NOMO-1 (cell line): Measurements from ENCODE around the gene RXRG.

ENCODE experiments used
- DNase-seq, 2 experiments: peaks; one replicate each; lab custom pipeline; 2025; ENCODE audit not compliant: unreplicated experiment in 2 of 2; lab: John Stamatoyannopoulos, UW

Gene RXRG

DNA sequence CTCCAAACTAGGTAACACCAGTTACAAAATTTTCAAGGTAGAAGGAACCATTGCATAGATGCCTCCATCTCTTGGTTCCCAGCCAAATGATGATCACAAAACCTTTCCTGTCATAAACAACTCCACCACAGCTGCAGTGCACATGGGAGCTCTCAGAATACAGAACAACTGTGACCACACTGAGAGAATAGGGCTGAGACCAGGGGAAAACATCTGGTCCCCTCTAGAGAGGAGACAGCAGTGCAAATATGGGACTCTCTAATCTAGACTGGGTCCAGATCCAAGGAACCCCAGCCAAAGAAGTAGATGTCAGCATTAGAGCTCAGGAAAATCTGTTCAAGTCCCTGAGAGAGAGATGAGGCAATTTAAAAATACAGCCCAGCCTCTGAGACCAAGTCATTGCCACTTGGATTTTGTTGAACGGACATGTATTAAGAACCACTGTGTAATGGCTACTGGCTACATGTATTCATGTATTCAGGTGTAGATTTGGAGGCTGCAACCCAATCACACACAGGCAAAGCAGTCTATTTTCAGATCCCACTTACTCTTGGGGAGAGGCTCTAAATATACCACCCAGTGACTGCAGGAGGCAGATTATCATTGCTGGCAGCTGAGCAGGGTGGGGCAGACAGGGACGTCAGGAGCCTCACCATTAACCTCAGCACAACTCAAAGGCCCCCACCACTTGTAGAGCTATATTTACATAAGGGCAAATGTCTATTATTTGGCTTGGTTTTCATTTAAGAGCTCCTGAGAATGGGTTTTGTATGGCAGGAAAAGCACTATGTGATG lies 7.6 kb upstream of the RXRG start:
- DNase-seq = no peak

DNA sequence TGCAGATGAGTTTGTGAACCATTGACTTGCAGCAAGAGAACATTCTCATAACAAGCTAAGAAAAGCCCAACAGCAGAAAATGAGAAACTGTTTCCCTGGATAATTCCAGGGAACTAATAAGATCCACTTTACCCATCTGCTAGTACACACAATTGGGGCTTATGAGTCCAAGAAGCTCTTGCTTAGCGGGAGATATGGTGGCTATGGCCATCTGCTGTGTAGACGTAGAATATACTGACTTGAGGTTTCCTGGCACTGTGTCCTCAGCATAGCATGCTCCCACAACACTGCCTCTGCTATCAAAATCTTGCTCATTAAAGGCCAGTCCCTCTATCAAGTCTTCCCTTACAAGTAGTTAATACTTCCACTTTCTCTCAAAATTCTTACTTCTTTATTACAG lies 6.8 kb upstream of the RXRG start:
- DNase-seq = no peak

DNA sequence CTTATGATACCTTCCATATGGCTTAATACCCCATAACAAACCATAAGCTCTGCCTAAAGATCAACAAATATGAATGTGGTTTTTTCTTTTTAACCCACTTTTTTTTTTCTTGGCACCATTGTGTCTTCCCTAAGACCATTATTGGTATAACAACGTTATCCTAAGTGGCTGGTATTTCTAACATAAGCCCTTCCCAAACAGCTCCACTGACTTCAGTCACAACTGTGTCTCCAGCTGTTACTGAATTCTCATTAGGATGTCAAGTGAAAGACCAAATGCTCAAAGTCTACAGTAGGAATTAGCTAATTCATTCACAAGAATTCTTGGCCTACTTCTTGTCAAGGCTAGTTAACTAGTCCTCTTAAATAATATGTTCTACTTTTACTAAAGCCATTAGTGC lies 4.2 kb upstream of the RXRG start:
- DNase-seq = no peak

DNA sequence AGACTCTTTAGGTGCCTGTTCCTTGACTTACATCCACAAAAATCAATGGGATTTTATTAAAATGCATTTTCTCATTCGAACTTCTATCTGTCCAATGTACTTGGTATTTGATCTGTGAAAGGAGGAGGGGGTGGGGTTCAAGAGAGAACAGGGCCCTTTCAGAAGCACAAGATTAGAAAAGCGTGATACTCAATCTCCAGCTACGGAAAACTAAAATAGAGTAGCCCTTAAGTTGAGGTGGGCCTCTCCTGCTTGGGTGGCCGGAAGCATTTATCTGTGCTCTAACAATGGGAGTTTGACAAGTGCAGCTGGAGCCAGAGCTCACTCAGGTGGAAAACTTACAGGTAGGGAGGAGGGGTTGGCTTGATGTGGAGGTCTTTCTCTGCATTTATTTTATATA lies 462 bp upstream of the RXRG start:
- DNase-seq = no peak

DNA sequence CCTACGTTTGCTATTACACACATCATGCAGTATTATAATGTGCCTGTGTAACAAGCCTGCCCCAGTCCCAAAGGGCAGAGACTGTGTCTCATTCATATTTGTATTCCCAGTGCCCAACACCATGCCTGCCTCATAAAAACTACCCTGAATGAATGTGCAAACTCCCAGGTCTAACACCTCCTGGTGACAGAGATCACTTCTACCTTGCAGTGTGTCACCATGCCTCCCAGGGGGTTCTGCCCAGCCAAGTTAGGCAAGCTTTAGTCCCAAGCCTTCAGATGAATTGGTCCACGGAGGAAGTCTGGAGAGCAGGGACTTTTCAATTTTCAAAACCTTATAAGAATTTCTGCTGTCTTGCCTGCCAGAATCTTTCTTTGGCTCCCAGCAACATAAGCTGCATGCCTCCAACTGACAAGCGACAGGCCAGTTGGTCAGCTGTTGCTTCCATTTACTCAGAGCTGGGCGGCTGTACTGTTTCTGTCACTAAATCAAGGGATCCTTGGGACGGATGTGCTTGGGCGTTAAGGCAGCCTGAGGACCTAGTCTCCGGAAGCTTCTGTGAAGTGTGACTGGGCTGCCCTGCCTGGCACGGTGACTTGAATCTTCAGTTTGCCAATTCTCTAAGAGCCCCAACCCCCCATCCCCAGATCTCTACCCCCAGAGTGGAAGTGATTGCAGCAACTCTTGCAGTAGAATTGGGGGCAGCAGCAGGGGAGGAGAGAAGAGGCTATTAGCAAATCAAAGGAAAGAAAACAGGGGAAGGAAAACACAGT lies 1.2 kb downstream of the RXRG start:
- DNase-seq = peak; percentile 15 to 18

DNA sequence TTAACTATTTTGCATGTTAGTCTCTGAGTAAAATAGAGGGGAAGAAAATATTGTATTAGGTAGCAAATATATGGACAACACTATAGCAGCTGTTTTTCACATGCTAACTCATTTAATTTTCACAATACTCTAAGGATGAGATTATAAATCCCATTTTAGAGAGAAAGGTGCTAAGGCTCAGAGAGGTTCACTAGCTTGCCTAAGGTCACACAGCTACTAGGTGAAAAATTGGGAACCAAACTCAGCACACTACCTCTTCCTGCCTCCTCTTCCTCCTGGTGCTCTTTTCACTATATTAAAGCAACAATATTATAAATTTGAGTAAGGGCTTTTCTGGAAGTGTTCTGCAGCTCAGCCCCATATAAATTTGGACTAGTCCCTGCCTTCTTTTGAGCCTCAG lies 2.3 kb downstream of the RXRG start:
- no peak for DNase-seq

DNA sequence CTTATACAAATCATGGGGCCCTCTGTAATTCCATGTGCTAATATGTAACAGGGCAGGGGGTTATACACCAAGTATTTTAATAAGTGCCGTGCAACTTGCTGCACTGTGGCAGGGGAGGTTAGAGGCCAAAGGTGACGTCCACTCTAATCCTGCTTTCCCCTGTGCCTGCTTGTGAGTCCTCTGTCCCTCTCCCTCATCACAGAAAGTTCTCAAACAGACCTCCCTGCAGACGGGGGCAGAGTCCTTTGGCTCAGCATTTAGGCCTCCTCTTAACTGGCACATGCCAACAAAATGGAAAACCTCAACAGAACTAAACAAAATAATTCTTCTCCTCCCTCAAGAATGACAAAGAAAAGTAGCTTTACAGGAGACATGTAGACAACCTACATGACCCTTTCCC lies 2.9 kb downstream of the RXRG start:
- no peak for DNase-seq

DNA sequence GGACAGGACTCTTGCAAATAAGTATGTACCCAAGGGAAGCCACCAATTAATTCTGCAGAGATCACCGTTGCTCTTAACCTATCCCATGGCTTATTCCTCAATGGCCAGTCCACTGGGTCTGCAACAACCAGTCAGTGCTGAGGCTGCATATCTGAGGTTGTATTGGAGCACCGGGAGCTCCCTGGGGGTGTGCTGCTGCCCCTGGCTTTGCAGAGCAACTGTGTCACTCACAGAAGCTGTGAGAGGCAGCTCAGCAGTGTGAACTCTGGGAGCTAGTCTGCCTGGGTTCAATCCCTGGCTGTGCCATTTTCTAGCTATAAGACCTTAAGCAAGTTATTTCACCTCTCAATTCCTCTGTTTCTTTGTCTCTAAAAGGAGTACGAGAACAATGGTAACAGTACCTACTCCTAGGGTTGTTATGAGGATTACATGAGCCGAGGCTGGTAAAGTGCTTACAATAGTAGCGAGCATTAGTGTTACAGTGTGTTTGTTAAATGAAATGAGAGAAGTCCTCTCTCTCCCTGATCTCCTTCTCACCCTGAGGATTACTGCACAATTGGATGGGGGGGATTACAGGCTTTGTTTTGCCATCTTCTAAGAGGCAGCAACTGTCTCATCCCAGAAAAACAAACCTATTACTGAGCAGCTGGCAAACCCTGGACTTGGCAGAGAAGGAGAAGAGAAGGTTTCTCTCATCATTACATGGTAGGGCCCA lies 3.6 kb downstream of the RXRG start:
- no peak for DNase-seq

DNA sequence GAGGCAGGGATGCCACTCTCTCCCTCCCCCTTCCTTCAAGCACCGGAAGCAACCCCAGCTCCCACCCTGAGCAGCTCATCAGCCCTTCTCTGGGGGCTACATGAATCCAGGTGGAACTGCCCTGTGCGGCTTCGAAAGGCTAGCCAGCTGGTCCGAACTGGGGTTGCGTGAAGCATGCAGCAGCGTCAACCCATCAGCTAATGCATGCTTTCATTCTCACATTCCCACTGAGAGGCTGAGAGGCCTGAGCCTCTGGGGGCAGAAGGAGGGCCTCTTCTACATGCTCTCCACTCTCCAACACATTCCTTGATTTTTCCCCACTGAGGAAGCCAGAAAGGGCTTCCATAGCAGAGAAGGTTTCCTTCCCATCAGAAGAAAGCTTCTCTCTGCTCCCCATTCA lies 5.6 kb downstream of the RXRG start:
- no peak for DNase-seq

DNA sequence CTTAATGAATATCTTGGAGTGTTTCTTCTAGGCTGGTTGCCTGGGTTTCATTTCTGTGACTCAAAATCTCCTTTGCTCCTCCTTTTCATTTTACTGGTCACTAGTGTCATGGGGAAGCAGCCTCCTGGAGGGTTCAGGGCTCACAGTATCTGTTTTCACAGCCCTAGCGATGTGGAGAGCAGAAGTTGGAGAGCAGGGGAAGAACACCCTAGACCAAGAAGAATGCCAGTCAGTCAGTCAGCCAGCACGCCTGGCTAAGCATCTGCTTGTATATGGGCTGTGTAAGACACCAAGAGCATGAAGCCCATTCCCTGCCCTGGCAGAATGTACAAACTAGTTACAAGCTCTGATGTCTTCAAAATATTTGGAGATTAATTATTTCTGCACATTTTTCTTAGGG lies 7.9 kb downstream of the RXRG start:
- DNase-seq = no peak

DNA sequence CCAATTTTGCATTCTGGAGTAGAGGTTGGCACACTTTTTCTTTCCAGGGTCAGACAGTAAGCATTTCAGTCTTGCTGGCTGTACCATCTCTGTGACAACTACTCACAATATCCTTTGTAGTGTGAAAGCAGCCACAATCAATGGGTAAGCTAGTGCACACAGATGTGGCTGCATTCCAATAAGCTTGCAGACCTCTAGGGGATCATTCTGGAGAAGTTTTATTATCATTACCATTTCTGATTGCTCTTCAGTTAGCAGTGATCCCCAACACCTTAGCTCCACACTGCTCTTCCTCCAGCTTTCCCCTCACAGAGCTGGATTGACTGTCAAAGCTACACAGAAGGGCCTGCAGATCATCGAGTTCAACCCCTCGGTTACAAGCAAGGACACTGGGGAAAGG lies 9.1 kb downstream of the RXRG start:
- no peak for DNase-seq

DNA sequence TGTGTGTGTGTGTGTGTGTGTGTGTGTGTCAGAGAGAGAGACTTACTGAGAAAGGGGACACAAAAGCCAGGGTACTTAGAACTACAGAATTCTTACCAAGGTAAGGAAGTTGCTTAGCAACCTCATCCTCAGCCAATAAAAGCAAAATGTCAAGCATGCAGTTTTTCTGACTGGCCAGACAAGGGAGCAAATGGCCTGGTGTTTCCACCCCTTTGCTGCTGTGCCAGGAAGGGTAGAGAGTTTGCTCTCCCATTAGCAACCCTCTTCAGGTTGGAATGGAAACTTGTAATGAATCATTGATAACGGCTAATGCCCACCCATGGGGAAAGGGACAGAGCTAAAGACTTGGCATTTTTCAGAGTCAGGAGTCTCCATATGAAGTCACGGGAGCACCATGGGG lies 10.6 kb downstream of the RXRG start:
- no peak for DNase-seq

DNA sequence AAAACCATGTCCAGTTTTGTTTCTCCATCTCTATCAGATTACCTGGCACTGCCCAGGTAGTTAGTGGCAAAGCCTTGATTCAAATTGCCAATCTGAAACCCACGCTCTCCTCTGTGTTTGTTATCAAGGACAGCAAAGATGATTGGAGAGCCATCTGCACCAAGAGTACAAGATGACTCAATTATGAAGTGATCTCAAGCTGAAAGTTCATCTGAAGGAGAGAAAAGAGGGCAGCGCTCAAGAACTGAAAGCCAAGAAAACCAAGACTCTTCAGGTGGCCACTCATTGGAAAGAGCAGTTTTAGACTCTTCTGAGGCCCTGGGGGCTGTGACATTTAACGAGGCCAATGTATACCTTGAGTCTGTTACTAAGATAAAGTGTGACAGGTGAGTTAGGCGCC lies 13.8 kb downstream of the RXRG start:
- no peak for DNase-seq

DNA sequence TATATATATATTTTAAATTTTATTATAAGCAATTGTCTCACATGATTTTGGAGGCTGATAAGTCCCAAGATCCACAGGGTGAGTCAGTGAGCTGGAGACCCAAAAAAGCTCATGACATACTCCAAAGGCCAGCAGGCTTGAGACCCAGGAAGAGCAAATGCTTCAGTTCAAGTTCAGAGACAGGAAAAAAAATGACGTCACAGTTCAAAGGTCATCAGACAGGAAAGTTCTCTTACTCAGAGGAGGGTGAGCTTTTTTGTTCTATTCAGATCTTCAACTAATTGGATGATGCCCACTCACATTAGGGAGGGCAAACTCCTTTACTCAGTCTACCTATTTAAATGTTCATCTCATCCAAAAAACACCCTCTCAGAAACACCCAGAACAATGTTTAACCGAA lies 18.2 kb downstream of the RXRG start:
- DNase-seq = peak in 1 of 2 experiments; percentile 1

DNA sequence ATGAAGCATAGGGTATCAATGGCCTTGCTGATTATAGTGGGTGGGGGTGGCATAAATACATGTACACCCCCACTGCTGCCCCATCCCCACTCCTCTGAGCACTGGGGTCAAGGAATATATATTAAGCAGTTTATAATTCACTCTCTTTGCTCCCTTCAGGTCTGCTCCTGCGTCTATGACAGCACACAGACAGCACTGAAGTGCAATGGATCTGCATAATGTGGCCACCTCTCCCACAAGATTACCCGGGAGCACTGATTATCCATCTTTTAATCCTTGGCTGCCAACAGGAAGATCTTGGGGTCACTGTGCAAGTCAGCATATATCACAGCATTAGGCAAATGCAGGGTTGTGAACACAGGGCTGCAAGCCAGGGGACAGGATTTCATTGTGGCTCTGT lies 19.3 kb downstream of the RXRG start:
- DNase-seq = no peak

DNA sequence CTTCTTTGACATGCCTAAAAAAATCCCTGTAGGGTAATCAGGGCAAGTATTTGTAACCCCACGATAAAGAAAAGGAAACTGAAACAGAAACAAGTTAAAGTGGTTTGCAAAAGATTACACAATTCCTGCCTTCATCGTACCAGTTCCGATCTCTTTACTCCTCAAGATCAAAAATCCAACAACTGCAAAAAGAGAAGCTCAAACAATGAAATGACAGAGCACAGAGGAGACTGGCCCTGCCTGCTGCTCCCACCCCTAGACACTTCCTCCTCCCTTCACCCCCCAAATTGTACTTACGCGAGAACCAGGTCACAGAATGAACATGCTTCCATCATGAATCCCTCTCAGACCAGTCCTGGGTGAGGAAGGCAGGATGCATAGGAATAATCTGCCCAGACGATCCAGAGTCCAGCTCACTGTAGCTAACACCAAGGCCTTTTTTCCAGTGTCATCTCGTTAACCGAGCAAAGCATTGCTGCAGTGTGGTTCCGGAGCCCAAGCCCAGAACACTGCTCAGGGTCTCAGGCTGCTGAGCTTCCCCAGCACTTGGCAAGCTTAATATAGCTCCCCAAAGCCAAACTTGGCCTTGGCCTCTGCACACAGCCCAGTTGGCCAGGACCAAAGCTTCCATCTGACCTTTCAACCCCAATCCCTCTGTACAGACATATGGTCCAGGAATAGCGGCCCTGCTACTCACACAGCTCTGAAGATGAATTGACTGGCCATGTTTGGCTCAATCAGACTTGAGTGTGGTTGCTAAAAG lies 20.3 kb downstream of the RXRG start:
- peak; percentile 71 to 86 for DNase-seq

DNA sequence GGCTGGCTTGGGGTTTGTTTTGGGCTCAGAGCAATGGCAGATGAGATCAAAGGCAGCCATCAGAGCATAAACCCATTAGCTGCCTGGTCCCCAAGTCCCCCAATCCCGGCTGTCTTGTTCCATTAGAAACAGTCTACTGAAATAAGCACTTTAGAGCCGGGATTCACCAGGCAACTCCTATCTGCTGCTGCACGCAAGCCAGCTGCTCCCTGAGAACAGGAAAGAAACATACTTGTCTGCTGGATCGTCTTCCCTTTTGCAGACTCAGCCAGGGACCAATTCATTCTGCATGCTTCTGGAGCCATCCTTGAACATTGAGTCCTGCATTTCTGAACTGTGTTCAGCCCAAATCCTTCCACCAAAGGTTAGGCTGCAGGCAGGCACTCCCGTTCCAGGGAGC lies 21.8 kb downstream of the RXRG start:
- DNase-seq = no peak

DNA sequence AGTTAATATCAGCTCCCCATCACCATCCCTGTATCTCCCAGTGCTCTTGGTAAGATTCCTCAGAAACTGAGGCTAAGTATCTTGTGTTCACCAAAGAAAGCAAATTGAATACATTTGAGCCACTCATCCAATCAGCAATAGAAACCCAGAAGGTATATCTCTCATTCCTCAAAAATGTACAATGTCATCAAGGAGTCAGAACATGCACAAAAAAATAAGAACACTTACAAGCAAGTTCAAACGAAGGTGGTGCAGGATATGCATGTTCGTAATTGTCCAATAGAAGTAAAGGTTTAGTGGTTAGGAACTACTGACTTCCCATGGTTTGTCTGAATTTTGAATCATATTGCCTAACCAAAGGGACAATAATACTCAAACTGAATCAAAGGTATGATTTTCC lies 24.3 kb downstream of the RXRG start:
- no peak for DNase-seq

DNA sequence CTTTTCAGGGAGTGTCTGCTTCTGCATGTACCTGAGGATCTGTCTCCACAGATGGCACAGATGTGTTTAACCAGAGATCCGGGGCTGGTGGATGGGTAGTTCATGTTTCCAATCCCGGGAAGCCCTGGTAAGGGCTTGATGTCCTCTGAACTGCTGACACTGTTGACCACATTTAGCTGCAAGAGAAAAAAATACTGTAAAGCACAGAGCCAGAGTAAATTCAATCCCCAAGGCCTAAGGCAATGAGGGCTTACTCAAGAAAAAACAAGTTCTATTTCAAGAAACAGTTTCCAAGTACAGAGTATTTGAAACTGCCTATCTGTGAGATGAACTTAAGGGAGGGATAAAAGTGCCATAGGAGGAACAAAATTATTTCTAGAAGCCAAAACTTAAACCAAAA lies 25.1 kb downstream of the RXRG start:
- no peak for DNase-seq

DNA sequence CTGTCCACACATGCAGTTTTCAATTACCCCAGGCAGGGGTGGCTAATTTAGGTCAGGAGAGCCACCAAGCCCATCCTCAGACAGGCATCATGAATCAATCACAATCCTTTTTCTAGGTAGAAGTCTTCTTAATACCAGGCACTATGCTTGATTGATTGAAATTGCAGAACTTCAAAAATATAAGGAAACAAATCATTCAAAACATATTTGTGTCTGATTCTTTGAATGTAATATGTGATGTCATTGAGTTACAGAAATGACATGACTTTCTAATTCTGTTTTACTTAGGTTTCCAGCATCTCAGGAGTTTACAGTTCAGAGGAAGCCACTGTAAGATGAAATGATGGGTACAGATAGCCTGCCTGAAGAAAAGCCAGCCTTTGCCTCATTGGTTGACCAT lies 26.7 kb downstream of the RXRG start:
- no peak for DNase-seq

DNA sequence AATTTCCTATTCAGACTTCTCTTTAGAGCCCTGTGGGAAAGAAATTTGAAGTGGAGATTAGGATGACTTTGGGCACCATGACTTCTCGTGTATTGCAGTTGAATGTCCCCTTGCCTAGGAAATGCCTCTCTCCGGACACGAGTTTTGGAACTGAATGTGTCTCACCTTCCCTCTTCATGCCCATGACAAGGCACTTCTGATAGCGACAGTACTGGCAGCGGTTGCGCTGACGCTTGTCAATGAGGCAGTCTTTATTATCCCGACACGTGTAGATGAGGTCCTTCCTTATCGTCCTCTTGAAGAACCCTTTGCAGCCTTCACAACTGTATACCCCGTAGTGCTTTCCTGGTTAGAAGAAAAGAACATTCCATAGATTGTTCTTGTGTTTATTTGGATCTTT lies 28.1 kb downstream of the RXRG start:
- DNase-seq = no peak
